Neuronal stem cell (in vitro differentiated cells): ENCODE measurements around the gene PDGFA.

ENCODE experiments used
- DNase-seq: peaks from one replicate; pipeline ENCODE4 v3.0.0-alpha.2; 2013; ENCODE audit warnings: low spot score
- H2AFZ ChIP-seq: one replicate; pipeline ENCODE4 v1.6.1; 2013; ENCODE audit warnings: mild to moderate bottlenecking, low read length, inconsistent platforms
- H2AK5ac ChIP-seq: 2 replicates; pipeline ENCODE4 v1.6.1; 2013; ENCODE audit warnings: low read depth, mild to moderate bottlenecking, inconsistent platforms, low read length, moderate library complexity, mixed read lengths
- H2BK120ac ChIP-seq: 2 replicates; pipeline ENCODE4 v1.6.1; 2013; ENCODE audit warnings: low read depth, mild to moderate bottlenecking, inconsistent platforms, low read length, moderate library complexity, mixed read lengths
- H2BK12ac ChIP-seq: one replicate; pipeline ENCODE4 v1.6.1; 2013; ENCODE audit warnings: low read length, inconsistent platforms
- H2BK15ac ChIP-seq: 2 replicates; pipeline ENCODE4 v1.6.1; 2013; ENCODE audit warnings: mild to moderate bottlenecking, low read length, inconsistent platforms, mixed read lengths
- H2BK5ac ChIP-seq: one replicate; pipeline ENCODE4 v1.6.1; 2013; ENCODE audit warnings: inconsistent platforms, mild to moderate bottlenecking, low read length, moderate library complexity
- H3K14ac ChIP-seq: one replicate; pipeline ENCODE4 v1.6.1; 2013; ENCODE audit warnings: low read length, inconsistent platforms
- H3K18ac ChIP-seq: 2 replicates; pipeline ENCODE4 v1.6.1; 2013; ENCODE audit warnings: low read length, inconsistent platforms
- H3K23ac ChIP-seq: 2 replicates; pipeline ENCODE4 v1.6.1; 2013; ENCODE audit warnings: low read depth, mild to moderate bottlenecking, mixed read lengths, low read length, inconsistent platforms; ENCODE audit not compliant: poor library complexity
- H3K27ac ChIP-seq: replicated peaks from 3 replicates; pipeline ENCODE4 v1.5.1; 2013; ENCODE audit warnings: low read length, inconsistent platforms
- H3K27me3 ChIP-seq, 3 experiments: 2 replicates each; pipeline ENCODE4 v1.6.1; 2013; ENCODE audit warnings: low read length in 3 of 3, mild to moderate bottlenecking in 2 of 3, inconsistent platforms in 1 of 3, low read depth in 1 of 3, mixed read lengths in 1 of 3, moderate library complexity in 1 of 3; ENCODE audit not compliant: control insufficient read depth in 3 of 3, insufficient read depth in 3 of 3
- H3K36me3 ChIP-seq, 2 donors: replicated peaks in 1 of 2; 2 replicates each; pipeline ENCODE4 v1.6.1; 2013; ENCODE audit warnings: low read length in 2 of 2; ENCODE audit not compliant: control insufficient read depth in 2 of 2, insufficient read depth in 2 of 2
- H3K4ac ChIP-seq: 2 replicates; pipeline ENCODE4 v1.6.1; 2013; ENCODE audit warnings: inconsistent platforms, mild to moderate bottlenecking, low read length, moderate library complexity
- H3K4me1 ChIP-seq, 2 donors: 1 replicate in 1 of 2; 2 replicates in 1 of 2; pipeline ENCODE4 v1.6.1; 2013; ENCODE audit warnings: low read length in 2 of 2, low read depth in 1 of 2; ENCODE audit not compliant: control insufficient read depth in 2 of 2, insufficient read depth in 1 of 2
- H3K4me2 ChIP-seq: one replicate; pipeline ENCODE4 v1.6.1; 2013; ENCODE audit warnings: mild to moderate bottlenecking, low read length, inconsistent platforms; ENCODE audit not compliant: insufficient read depth, poor library complexity, severe bottlenecking
- H3K4me3 ChIP-seq, 2 donors: 2 replicates each; pipeline ENCODE4 v1.5.1; 2013; ENCODE audit warnings: low read length in 2 of 2, mild to moderate bottlenecking in 2 of 2, inconsistent platforms in 1 of 2, moderate library complexity in 1 of 2
- H3K79me1 ChIP-seq: one replicate; pipeline ENCODE4 v1.6.1; 2013; ENCODE audit warnings: low read depth, mild to moderate bottlenecking, inconsistent platforms, low read length, moderate library complexity
- H3K9ac ChIP-seq: one replicate; pipeline ENCODE4 v1.6.1; 2013; ENCODE audit warnings: mild to moderate bottlenecking, low read depth, low read length, inconsistent platforms; ENCODE audit not compliant: poor library complexity
- H3K9me3 ChIP-seq, 2 donors: replicated peaks in 1 of 2; 2 replicates each; pipeline versions ENCODE3 to v1.6.1; 2013; ENCODE audit warnings: low read length in 2 of 2, mild to moderate bottlenecking in 2 of 2, inconsistent platforms in 1 of 2, low read depth in 1 of 2, mixed read lengths in 1 of 2, moderate library complexity in 1 of 2; ENCODE audit not compliant: control insufficient read depth in 2 of 2, insufficient read depth in 1 of 2
- H4K8ac ChIP-seq: one replicate; pipeline ENCODE4 v1.6.1; 2013; ENCODE audit warnings: low read depth, mild to moderate bottlenecking, inconsistent platforms, low read length, moderate library complexity
- H4K91ac ChIP-seq: one replicate; pipeline ENCODE4 v1.6.1; 2013; ENCODE audit warnings: low read length, low read depth, mild to moderate bottlenecking, inconsistent platforms; ENCODE audit not compliant: poor library complexity
- WGBS, 2 donors: extraction: QIAGEN DNeasy Blood & Tissue Kit; methylation state at CpG; one replicate each; pipeline ENCODE4 v1.1.7; 2013; ENCODE audit warnings: missing lambda C conversion rate in 2 of 2, mixed read lengths in 1 of 2; ENCODE audit not compliant: insufficient read length in 2 of 2, insufficient replicate concordance in 1 of 2; ENCODE audit errors: extremely low coverage in 2 of 2; 5-methylcytosine and 5-hydroxymethylcytosine counted together

The PDGFA gene

DNA sequence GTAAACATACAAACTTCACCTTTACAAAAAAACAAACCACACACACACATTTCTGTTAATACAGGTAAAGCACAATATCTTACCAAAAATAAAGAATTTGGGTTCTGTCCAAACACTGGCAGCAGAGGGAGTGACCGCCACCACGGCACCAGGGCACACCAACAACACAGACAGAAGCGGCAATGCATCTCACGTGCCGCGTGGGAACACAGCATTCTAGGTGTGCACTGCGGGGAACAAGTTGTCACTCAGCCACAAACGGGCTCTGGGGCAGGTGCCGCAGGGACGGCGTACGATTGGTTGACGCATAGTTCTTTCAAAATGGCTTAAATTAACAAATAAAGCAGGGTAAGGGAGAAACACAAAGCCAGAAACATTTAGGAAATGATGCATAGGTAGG, 22.3 kb downstream of the PDGFA start:
- no CpG with 5 or more reads among the region's 13 CpGs for WGBS, 2 donors
- H3K79me1 ChIP-seq, result no peaks in the 10 kb centered on the region
- H2BK120ac ChIP-seq, result no peak overlapping the region
- H3K4ac ChIP-seq, result no peak overlapping the region
- no peak overlapping the region for H3K27ac ChIP-seq
- H3K4me2 ChIP-seq, result no peak overlapping the region
- no peaks in the 10 kb centered on the region for H3K27me3 ChIP-seq
- H2BK5ac ChIP-seq, result no peak overlapping the region
- H2AK5ac ChIP-seq, result no peak overlapping the region
- H3K4me3 ChIP-seq, result no peak overlapping the region
- H3K9me3 ChIP-seq, result peaks cover 0 to 3% of the 10 kb centered on the region in 2 donors
- no peak overlapping the region for H2BK12ac ChIP-seq
- H3K36me3 ChIP-seq, result peaks cover 0 to 2% of the 10 kb centered on the region in 2 donors
- peak overlapping the region; percentile 75 for H3K23ac ChIP-seq
- no peak overlapping the region for H2AFZ ChIP-seq
- peaks cover 0 to 2% of the 10 kb centered on the region in 2 donors for H3K4me1 ChIP-seq
- DNase-seq, result no peak
- no peak overlapping the region for H2BK15ac ChIP-seq
- no peak overlapping the region for H3K9ac ChIP-seq
- H3K14ac ChIP-seq, result peak overlapping the region; percentile 59
- peak overlapping the region; percentile 20 for H3K18ac ChIP-seq
- no peak overlapping the region for H4K91ac ChIP-seq
- H4K8ac ChIP-seq, result no peak overlapping the region

DNA sequence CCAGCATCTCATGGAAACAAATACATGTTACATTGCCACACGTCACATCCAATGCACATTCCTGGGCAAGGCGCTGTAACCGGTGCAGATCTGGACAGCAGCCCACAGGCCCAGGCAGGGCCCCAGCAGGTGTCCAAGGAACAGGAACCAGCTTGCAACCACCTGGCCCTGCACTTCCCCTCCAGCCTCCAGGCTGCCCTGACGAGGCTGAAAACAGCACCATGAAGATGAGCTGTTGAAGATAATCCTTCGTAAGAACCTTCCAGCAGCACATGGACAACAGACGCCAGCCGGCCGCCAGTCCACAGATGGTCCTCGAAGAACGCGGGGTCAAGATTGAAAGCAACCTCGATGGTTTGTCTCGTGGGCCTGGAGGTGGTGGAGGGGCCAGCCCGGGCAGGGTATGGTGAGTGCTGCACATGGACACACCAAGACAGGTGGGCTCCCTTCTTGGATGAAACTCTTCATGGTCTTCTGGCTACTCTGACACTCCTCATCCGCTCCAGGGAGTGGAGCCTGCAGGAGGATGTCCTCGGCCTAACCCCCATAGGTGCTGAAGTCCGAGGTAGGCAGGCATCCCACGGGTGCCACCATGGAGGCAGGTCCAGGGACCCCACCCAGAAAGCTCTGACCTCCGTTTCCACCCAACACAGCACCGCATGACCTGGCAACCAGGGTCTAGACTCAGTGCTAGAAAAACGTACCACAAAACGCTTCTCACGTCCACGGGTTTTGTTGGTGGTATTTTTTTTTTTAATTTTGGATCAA, 22.9 kb downstream of the PDGFA start:
- Histone ChIP-seq H3K4me3 (no peak overlapping the region), H2BK15ac (no peak overlapping the region), H2AK5ac (no peak overlapping the region), H3K9me3 (peaks cover 0 to 3% of the 10 kb centered on the region in 2 donors), H3K36me3 (peaks cover 0 to 2% of the 10 kb centered on the region in 2 donors), H3K4ac (no peak overlapping the region), H2BK120ac (no peak overlapping the region), H3K4me2 (no peak overlapping the region), H3K23ac (no peak overlapping the region), H3K14ac (no peak overlapping the region), H3K79me1 (no peaks in the 10 kb centered on the region), H3K27ac (no peak overlapping the region), H3K27me3 (no peaks in the 10 kb centered on the region), H2BK12ac (no peak overlapping the region), H3K9ac (no peak overlapping the region), H3K4me1 (peaks cover 0 to 1% of the 10 kb centered on the region in 2 donors), H4K91ac (no peak overlapping the region), H2AFZ (no peak overlapping the region), H3K18ac (peak overlapping the region; percentile 9), H2BK5ac (no peak overlapping the region), H4K8ac (no peak overlapping the region)
- WGBS, 2 donors, result no CpG with 5 or more reads among the region's 24 CpGs
- no peak for DNase-seq

DNA sequence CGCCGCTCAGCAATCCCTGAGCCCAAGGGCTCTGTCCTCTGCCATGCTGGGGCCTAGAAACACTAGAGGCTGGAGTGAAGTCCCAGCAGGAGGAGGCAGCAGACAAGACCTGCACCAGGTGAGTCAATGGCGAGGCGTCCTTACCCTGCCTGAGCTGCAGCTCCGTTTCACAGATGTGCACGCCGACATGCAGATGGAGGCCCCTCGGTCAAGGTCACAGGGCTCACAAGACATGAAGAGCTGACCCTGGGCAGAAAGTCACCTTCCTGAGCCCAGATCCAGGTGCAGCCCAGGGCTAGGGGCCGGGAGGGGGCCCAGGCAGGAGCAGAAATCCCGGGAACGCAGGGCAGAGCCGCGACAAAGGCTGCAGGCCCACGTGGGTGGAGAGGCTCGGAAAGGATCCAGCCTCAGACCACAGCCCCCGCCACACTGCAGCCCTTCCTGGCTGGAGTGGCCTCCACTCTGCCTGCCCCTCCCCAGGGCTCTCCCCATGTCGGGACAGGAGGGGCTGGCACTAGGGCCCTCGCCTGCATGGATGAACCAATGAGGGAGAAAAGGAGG, 23.8 kb downstream of the PDGFA start:
- Histone ChIP-seq H3K27ac (no peak overlapping the region), H3K4me1 (peaks cover 0 to 1% of the 10 kb centered on the region in 2 donors), H3K4me2 (no peak overlapping the region), H2AFZ (no peak overlapping the region), H3K36me3 (peaks cover 0 to 2% of the 10 kb centered on the region in 2 donors), H2AK5ac (peak overlapping the region; percentile 93), H3K4me3 (no peak overlapping the region), H3K18ac (peak overlapping the region; percentile 62), H3K9ac (peak overlapping the region; percentile 68), H2BK120ac (peak overlapping the region; percentile 57), H2BK12ac (no peak overlapping the region), H3K27me3 (no peaks in the 10 kb centered on the region), H3K79me1 (no peaks in the 10 kb centered on the region), H2BK5ac (peak overlapping the region; percentile 61), H3K4ac (no peak overlapping the region), H2BK15ac (peak overlapping the region; percentile 27), H3K23ac (peak overlapping the region; percentile 5), H3K9me3 (peaks cover 0 to 3% of the 10 kb centered on the region in 2 donors), H4K8ac (no peak overlapping the region), H4K91ac (no peak overlapping the region), H3K14ac (no peak overlapping the region)
- no CpG with 5 or more reads among the region's 18 CpGs for WGBS, 2 donors
- DNase-seq, result no peak

DNA sequence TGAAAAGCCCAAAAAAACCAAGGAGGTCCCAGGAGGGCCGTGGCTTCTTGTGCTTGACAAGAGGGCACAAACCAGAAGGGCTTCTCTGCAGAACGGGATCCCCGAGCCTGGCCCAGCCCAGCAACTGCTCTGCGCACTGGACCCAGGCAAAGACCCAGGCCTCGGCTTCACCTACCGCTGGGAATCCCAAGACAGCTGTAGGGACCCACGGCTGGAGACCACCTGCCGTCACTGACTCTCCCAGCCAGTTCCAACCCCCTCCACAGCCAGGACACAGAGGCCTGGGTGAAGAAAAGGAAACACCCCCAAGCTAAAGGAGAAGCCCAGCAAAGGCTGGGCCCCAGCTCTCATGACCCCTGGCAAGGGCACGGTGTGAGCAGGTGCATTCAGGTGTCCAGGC, 24.3 kb downstream of the PDGFA start:
- H2AK5ac ChIP-seq, result peak overlapping the region; percentile 93
- peak overlapping the region; percentile 57 for H2BK120ac ChIP-seq
- H2BK15ac ChIP-seq, result peak overlapping the region; percentile 27
- no peaks in the 10 kb centered on the region for H3K27me3 ChIP-seq
- no peak overlapping the region for H3K4me3 ChIP-seq
- DNase-seq, result no peak
- H3K79me1 ChIP-seq, result no peaks in the 10 kb centered on the region
- no peak overlapping the region for H3K14ac ChIP-seq
- H3K36me3 ChIP-seq, result peaks cover 0 to 2% of the 10 kb centered on the region in 2 donors
- H3K9me3 ChIP-seq, result peaks cover 0 to 3% of the 10 kb centered on the region in 2 donors
- H3K9ac ChIP-seq, result no peak overlapping the region
- H2BK5ac ChIP-seq, result peak overlapping the region; percentile 61
- no peak overlapping the region for H3K27ac ChIP-seq
- no peak overlapping the region for H3K4me2 ChIP-seq
- H3K4me1 ChIP-seq, result peaks cover 0 to 1% of the 10 kb centered on the region in 2 donors
- no peak overlapping the region for H3K23ac ChIP-seq
- H3K4ac ChIP-seq, result no peak overlapping the region
- H2BK12ac ChIP-seq, result no peak overlapping the region
- H3K18ac ChIP-seq, result peak overlapping the region; percentile 62
- H4K8ac ChIP-seq, result no peak overlapping the region
- no peak overlapping the region for H4K91ac ChIP-seq
- no CpG with 5 or more reads among the region's 9 CpGs for WGBS, 2 donors
- no peak overlapping the region for H2AFZ ChIP-seq
